Natural killer cell (primary cell): ENCODE results near the gene ABCB1. TPM values are rescaled to one million over a fixed set of nuclear protein-coding genes. Genes with fewer than 3 reads are reported as not detected.
A peak's percentile ranks its signal among the peaks of the same experiment; 100 is the strongest.

Source experiments
- ATAC-seq, 3 donors: fragments of 150-1000 bp in 2 of 3; fragments of 200-7000 bp in 1 of 3; cut with Tn5 transposase; 1 replicate in 1 of 3; 2 replicates in 2 of 3; pipeline ENCODE4 v1.10.0; 2021; ENCODE audit warnings: mild to moderate bottlenecking in 2 of 3, moderate library complexity in 2 of 3
- DNase-seq, 2 donors: peaks; one replicate each; pipeline versions ENCODE4 v3.0.0 to v3.0.0-alpha.2; 2013 to 2021; ENCODE audit warnings: mixed read lengths in 1 of 2
- H3K27ac ChIP-seq: one replicate; pipeline ENCODE4 v1.5.1; 2013; ENCODE audit warnings: mild to moderate bottlenecking, low read length
- H3K27me3 ChIP-seq: one replicate; pipeline ENCODE4 v1.6.1; 2013; ENCODE audit warnings: low read length; ENCODE audit not compliant: control insufficient read depth, insufficient read depth
- H3K36me3 ChIP-seq: one replicate; pipeline ENCODE4 v1.6.1; 2013; ENCODE audit warnings: low read length; ENCODE audit not compliant: control insufficient read depth, insufficient read depth
- H3K4me1 ChIP-seq: one replicate; pipeline ENCODE4 v1.6.1; 2013; ENCODE audit warnings: low read length; ENCODE audit not compliant: control insufficient read depth, insufficient read depth
- H3K4me3 ChIP-seq: one replicate; pipeline ENCODE4 v1.5.1; 2013; ENCODE audit warnings: low read length
- H3K9me3 ChIP-seq: one replicate; pipeline ENCODE4 v1.6.1; 2013; ENCODE audit warnings: low read length; ENCODE audit not compliant: control insufficient read depth, insufficient read depth
- H3K27ac Mint-ChIP-seq, 2 donors: one replicate each; pipeline ENCODE4 v1.8.0; 2022; ENCODE audit warnings: mild to moderate bottlenecking in 2 of 2, mixed read lengths in 2 of 2, moderate library complexity in 1 of 2
- H3K27me3 Mint-ChIP-seq, 2 donors: one replicate each; pipeline ENCODE4 v1.8.0; 2022; ENCODE audit warnings: low read depth in 2 of 2, mixed read lengths in 2 of 2
- H3K36me3 Mint-ChIP-seq: one replicate; pipeline ENCODE4 v1.8.0; 2022; ENCODE audit warnings: mixed read lengths
- H3K4me1 Mint-ChIP-seq, 2 donors: one replicate each; pipeline ENCODE4 v1.8.0; 2022; ENCODE audit warnings: mixed read lengths in 2 of 2
- H3K4me3 Mint-ChIP-seq: one replicate; pipeline ENCODE4 v1.8.0; 2022; ENCODE audit warnings: mild to moderate bottlenecking, moderate library complexity, mixed read lengths
- H3K9me3 Mint-ChIP-seq, 2 donors: one replicate each; pipeline ENCODE4 v1.8.0; 2022; ENCODE audit warnings: mixed read lengths in 2 of 2
- CTCF ChIP-seq: fragments of 200-600 bp; IDR thresholded peaks from one replicate; pipeline ENCODE4 v1.8.0; 2022; ENCODE audit warnings: antibody characterized with exemption
- WGBS: methylation state at CpG from one replicate; pipeline ENCODE4 v1.1.7; 2013; ENCODE audit warnings: missing lambda C conversion rate; ENCODE audit not compliant: insufficient coverage; 5-methylcytosine and 5-hydroxymethylcytosine counted together
- intact Hi-C: fragments of 100-400 bp; cut with micrococcal nuclease; formaldehyde crosslinking; loops from one replicate; pipeline ENCODE4 v1.14.2; 2022
- total RNA-seq, 4 donors: library from RNA; stranded (reverse); fragments of 120-200 nt in 1 of 4; gene quantifications; one replicate each; pipeline versions ENCODE4 v1.2.3 to v1.2.4, GENCODE V29; 2013 to 2022

The ABCB1 gene
- total RNA-seq, 3 donors from 2014 or later (not counting 1 experiment from before 2014, with no cell fraction given) = 62.8 to 99.5 (median 81.4) TPM

- Mint-ChIP-seq H3K4me1 (no peaks in the 10 kb centered on the region), H3K36me3 (no peaks in the 10 kb centered on the region), H3K27me3 (peaks cover 0 to 12% of the 10 kb centered on the region in 2 donors), H3K27ac (no peak overlapping the region), H3K9me3 (no peaks in the 10 kb centered on the region), H3K4me3 (no peak overlapping the region)
- Histone ChIP-seq H3K27me3 (no peaks in the 10 kb centered on the region), H3K27ac (no peak overlapping the region), H3K4me3 (no peak overlapping the region), H3K36me3 (no peaks in the 10 kb centered on the region), H3K9me3 (no peaks in the 10 kb centered on the region), H3K4me1 (no peaks in the 10 kb centered on the region)
- TF ChIP-seq CTCF = no peak
- 100% methylated on average over 1 of the region's 1 CpG for WGBS
- intact Hi-C loops = no loop called here
- ATAC-seq (no peak), DNase-seq (no peak)
Measured at GRCh38 chr7:87635921-87636320, 35.2 kb upstream of the ABCB1 start.

- intact Hi-C loops = loop anchor here (1.0 to 5.0 kb wide), 3 partner anchors 248 to 306 kb away; partner anchors contain the start of genes ADAM22, CROT, DBF4 and SLC25A40
- Histone ChIP-seq H3K36me3 (no peaks in the 10 kb centered on the region), H3K27ac (no peak overlapping the region), H3K4me3 (peak overlapping the region; percentile 67), H3K4me1 (peaks cover 14% of the 10 kb centered on the region), H3K9me3 (no peaks in the 10 kb centered on the region), H3K27me3 (no peaks in the 10 kb centered on the region)
- peak; percentile 25 to 50 for DNase-seq
- no peak for TF ChIP-seq CTCF
- WGBS = 10% methylated on average over 39 of the region's 39 CpGs
- peak in 1 of 3 donors; percentile 2 for ATAC-seq
- Mint-ChIP-seq H3K4me3 (peak overlapping the region; percentile 92), H3K27me3 (peaks cover 0 to 12% of the 10 kb centered on the region in 2 donors), H3K36me3 (no peaks in the 10 kb centered on the region), H3K27ac (peak overlapping the region in 1 of 2 donors; percentile 93), H3K4me1 (peaks cover 14 to 19% of the 10 kb centered on the region in 2 donors), H3K9me3 (no peaks in the 10 kb centered on the region)
Measured at GRCh38 chr7:87628780-87629569, 28.3 kb upstream of the ABCB1 start.

GRCh38 chr7:87627634-87627994, 26.9 kb upstream of the ABCB1 start:
- Mint-ChIP-seq H3K9me3 (no peaks in the 10 kb centered on the region), H3K27me3 (peaks cover 0 to 7% of the 10 kb centered on the region in 2 donors), H3K36me3 (no peaks in the 10 kb centered on the region), H3K4me1 (peaks cover 14 to 19% of the 10 kb centered on the region in 2 donors), H3K4me3 (peak overlapping the region; percentile 92), H3K27ac (peak overlapping the region; percentile 55 to 93)
- H3K9me3 ChIP-seq = no peaks in the 10 kb centered on the region
- H3K27me3 ChIP-seq = no peaks in the 10 kb centered on the region
- intact Hi-C loops = loop anchor here (1.0 to 5.0 kb wide), 2 partner anchors 27 to 250 kb away; partner anchors contain the start of genes ABCB1, DBF4 and SLC25A40
- no peak for TF ChIP-seq CTCF
- H3K4me3 ChIP-seq = peak overlapping the region; percentile 67
- no peak overlapping the region for H3K27ac ChIP-seq
- 2% methylated on average over 30 of the region's 30 CpGs for WGBS
- H3K36me3 ChIP-seq = no peaks in the 10 kb centered on the region
- peaks cover 14% of the 10 kb centered on the region for H3K4me1 ChIP-seq
- ATAC-seq (peak; percentile 15 to 27 (median 17)), DNase-seq (no peak)
